Left cardiac atrium (tissue), 4 donors: ENCODE results near the gene BCLAF1. TPM values are rescaled to one million over a fixed set of nuclear protein-coding genes. Genes with fewer than 3 reads are reported as not detected.

Experiments
- ATAC-seq, 2 donors: fragments of 200-7000 bp; cut with Tn5 transposase; one replicate each; pipeline ENCODE4 v1.9.1; 2020; ENCODE audit warnings: mild to moderate bottlenecking in 2 of 2, moderate library complexity in 2 of 2
- DNase-seq: peaks from one replicate; pipeline ENCODE4 v3.0.0-alpha.2; 2020
- intact Hi-C, 2 donors: fragments of 100-400 bp; cut with DNase I; formaldehyde crosslinking; loops; one replicate each; pipeline versions ENCODE4 v1.14.1 to v1.15.1; 2022 to 2023
- total RNA-seq, 2 donors: library from RNA; stranded (reverse); fragmentation: NEBNext Ultra II Directional; extraction: Animal tissue kit (Norgen Biotek cat#: 25700); gene quantifications; one replicate each; pipeline ENCODE4 v1.2.1, GENCODE V29; 2021
- donor health status: DM: no; HTN: yes; CAD: no.
- donor health status: DM: no; HTN: yes; CAD: no; lungs with severe emphysema.
- donor health status: DM: yes; HTN: yes; CAD: no.
- donor health status: Dilated cardiomyopathy.

The BCLAF1 gene
- total RNA-seq, 2 donors from 2014 or later = 70.9 to 99.8 TPM

- intact Hi-C loops = no loop called here
- DNase-seq = no peak
- ATAC-seq = no peak
Observed at GRCh38 chr6:136216503-136217401, 72.9 kb downstream of the BCLAF1 start.

GRCh38 chr6:136213853-136214252, 75.8 kb downstream of the BCLAF1 start:
- no peak for DNase-seq
- intact Hi-C loops = no loop called here
- ATAC-seq = no peak

- no peak for ATAC-seq
- no peak for DNase-seq
- intact Hi-C loops = no loop called here
Observed at GRCh38 chr6:136213012-136213539, 76.6 kb downstream of the BCLAF1 start.

GRCh38 chr6:136212608-136213007, 77.0 kb downstream of the BCLAF1 start:
- DNase-seq = no peak
- ATAC-seq = no peak
- intact Hi-C loops = no loop called here

GRCh38 chr6:136210398-136211165, 79.1 kb downstream of the BCLAF1 start:
- DNase-seq = no peak
- peak in 1 of 2 donors; percentile 72 for ATAC-seq
- intact Hi-C loops = no loop called here

- intact Hi-C loops = no loop called here
- no peak for ATAC-seq
- DNase-seq = no peak
Observed at GRCh38 chr6:136209496-136209895, 80.2 kb downstream of the BCLAF1 start.

GRCh38 chr6:136208783-136209182, 80.9 kb downstream of the BCLAF1 start:
- intact Hi-C loops = no loop called here
- no peak for ATAC-seq
- no peak for DNase-seq

Other genes starting within 250 kb of the BCLAF1 start
- 1 to 10 TPM in 1 of 2 donors, under 1 TPM in 1; 0.31 to 1.0 TPM for gene MTFR2, start 39.5 kb downstream of the BCLAF1 start, total RNA-seq